ENCODE results near the gene CCDC141. TPM values are rescaled to one million over a fixed set of nuclear protein-coding genes. Genes with fewer than 3 reads are reported as not detected.

Gene CCDC141
- total RNA-seq, 1 experiment from 2014 or later: 0.30 TPM

DNA sequence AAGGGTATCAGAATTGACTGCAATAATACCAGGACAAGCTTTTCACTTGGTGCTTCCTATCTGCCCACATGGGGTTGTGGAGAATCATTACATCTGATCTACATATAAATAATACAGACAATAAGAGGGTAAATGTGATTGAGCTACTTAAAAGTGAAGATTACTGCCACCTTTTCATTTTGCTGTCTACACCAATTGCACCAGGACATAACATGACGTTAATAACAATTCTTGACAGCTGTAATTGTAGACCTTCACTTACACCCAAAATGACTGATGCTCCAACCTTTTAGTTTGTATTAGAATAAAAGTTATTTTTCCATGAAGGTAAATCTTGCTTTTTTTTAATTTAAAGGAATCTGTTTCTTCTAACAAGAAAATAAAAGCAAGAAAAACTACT is 206.2 kb downstream of the CCDC141 start:
- Histone ChIP-seq H3K4me3 (replicated peaks in 1 of 2; ENCODE audit: low read depth in 1 of 2, low read length in 2 of 2) (no peak overlapping the region), H3K9me2 (ENCODE audit: insufficient read depth) (no peaks in the 10 kb centered on the region), H3K27ac (ENCODE audit: low read depth, low read length) (no peak overlapping the region), H3K9me3 (ENCODE audit: control insufficient read depth in 1 of 2, insufficient read depth in 1 of 2, low read depth in 1 of 2, low read length in 2 of 2) (no peaks in the 10 kb centered on the region), H3K9ac (ENCODE audit: low read length) (no peak overlapping the region), H2AFZ (ENCODE audit: low read depth, low read length, poor library complexity, severe bottlenecking) (no peak overlapping the region), H3K4me2 (ENCODE audit: low read length) (no peak overlapping the region), H3K27me3 (ENCODE audit: insufficient read depth, low read length) (no peaks in the 10 kb centered on the region), H3K79me2 (ENCODE audit: insufficient read depth, low read length) (no peaks in the 10 kb centered on the region), H3K4me1 (ENCODE audit: control insufficient read depth in 1 of 2, insufficient read depth in 2 of 2, low read length in 2 of 2) (no peaks in the 10 kb centered on the region), H4K20me1 (ENCODE audit: insufficient read depth) (no peaks in the 10 kb centered on the region), H3K36me3 (ENCODE audit: control insufficient read depth in 1 of 2, insufficient read depth in 2 of 2, low read length in 2 of 2) (no peaks in the 10 kb centered on the region)
- DNase-seq (ENCODE audit: low read depth, low spot score) (no peak), ATAC-seq (no peak)
- intact Hi-C loops (cut with micrococcal nuclease): no loop called here
- RAD21 ChIA-PET (ENCODE audit: low non-redundant PET in 1 of 2, low total read pairs in 2 of 2, uncharacterized antibody in 2 of 2, unreplicated experiment in 2 of 2): no interaction called here
- POLR2A ChIA-PET: no interaction called here
- no TSS peak for BruUV-seq (replicated peaks)
- TF ChIP-seq ZFX (IDR thresholded peaks at IDR 0.05) (no peak), YY1 (IDR thresholded peaks at IDR 0.05; ENCODE audit: extremely low read depth, insufficient replicate concordance, low read depth, low read length) (no peak), EZH2phosphoT487 (IDR thresholded peaks at IDR 0.05; ENCODE audit: borderline replicate concordance) (no peak), POLR2AphosphoS5 (IDR thresholded peaks at IDR 0.05; ENCODE audit: low read depth, low read length) (no peak), SIN3A (IDR thresholded peaks at IDR 0.05; ENCODE audit: low read depth) (no peak), TCF7L2 (IDR thresholded peaks at IDR 0.05; ENCODE audit: borderline replicate concordance, extremely low read depth, insufficient read depth, insufficient read length) (no peak), EGR1 (IDR thresholded peaks at IDR 0.05; ENCODE audit: low read depth) (no peak), CBX3 (IDR thresholded peaks at IDR 0.05; ENCODE audit: low read depth) (no peak), FOSL1 (IDR thresholded peaks at IDR 0.05; ENCODE audit: low read depth) (no peak), POLR2A (IDR thresholded peaks at IDR 0.05; ENCODE audit: borderline replicate concordance, extremely low read depth, insufficient read depth, insufficient read length) (no peak), CEBPB (IDR thresholded peaks at IDR 0.05; ENCODE audit: low read depth) (no peak), ZNF274 (IDR thresholded peaks at IDR 0.05; ENCODE audit: low read depth, low read length) (no peak), ELF1 (IDR thresholded peaks at IDR 0.05; ENCODE audit: borderline replicate concordance, low read depth) (no peak), RAD21 (IDR thresholded peaks at IDR 0.05; ENCODE audit: low read depth) (no peak), SP1 (IDR thresholded peaks at IDR 0.05; ENCODE audit: low read depth) (no peak)
- TF ChIP-seq, protein P1, sequence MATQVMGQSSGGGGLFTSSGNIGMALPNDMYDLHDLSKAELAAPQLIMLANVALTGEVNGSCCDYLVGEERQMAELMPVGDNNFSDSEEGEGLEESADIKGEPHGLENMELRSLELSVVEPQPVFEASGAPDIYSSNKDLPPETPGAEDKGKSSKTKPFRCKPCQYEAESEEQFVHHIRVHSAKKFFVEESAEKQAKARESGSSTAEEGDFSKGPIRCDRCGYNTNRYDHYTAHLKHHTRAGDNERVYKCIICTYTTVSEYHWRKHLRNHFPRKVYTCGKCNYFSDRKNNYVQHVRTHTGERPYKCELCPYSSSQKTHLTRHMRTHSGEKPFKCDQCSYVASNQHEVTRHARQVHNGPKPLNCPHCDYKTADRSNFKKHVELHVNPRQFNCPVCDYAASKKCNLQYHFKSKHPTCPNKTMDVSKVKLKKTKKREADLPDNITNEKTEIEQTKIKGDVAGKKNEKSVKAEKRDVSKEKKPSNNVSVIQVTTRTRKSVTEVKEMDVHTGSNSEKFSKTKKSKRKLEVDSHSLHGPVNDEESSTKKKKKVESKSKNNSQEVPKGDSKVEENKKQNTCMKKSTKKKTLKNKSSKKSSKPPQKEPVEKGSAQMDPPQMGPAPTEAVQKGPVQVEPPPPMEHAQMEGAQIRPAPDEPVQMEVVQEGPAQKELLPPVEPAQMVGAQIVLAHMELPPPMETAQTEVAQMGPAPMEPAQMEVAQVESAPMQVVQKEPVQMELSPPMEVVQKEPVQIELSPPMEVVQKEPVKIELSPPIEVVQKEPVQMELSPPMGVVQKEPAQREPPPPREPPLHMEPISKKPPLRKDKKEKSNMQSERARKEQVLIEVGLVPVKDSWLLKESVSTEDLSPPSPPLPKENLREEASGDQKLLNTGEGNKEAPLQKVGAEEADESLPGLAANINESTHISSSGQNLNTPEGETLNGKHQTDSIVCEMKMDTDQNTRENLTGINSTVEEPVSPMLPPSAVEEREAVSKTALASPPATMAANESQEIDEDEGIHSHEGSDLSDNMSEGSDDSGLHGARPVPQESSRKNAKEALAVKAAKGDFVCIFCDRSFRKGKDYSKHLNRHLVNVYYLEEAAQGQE (IDR thresholded peaks at IDR 0.05; ENCODE audit: low read depth): no peak
- TF ChIP-seq, protein P2, sequence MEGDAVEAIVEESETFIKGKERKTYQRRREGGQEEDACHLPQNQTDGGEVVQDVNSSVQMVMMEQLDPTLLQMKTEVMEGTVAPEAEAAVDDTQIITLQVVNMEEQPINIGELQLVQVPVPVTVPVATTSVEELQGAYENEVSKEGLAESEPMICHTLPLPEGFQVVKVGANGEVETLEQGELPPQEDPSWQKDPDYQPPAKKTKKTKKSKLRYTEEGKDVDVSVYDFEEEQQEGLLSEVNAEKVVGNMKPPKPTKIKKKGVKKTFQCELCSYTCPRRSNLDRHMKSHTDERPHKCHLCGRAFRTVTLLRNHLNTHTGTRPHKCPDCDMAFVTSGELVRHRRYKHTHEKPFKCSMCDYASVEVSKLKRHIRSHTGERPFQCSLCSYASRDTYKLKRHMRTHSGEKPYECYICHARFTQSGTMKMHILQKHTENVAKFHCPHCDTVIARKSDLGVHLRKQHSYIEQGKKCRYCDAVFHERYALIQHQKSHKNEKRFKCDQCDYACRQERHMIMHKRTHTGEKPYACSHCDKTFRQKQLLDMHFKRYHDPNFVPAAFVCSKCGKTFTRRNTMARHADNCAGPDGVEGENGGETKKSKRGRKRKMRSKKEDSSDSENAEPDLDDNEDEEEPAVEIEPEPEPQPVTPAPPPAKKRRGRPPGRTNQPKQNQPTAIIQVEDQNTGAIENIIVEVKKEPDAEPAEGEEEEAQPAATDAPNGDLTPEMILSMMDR (IDR thresholded peaks at IDR 0.05 in 2 of 3, conservative IDR thresholded peaks at IDR 0.05 in 1 of 3; ENCODE audit: borderline replicate concordance in 1 of 3, insufficient read depth in 1 of 3, low read depth in 2 of 3, low read length in 2 of 3): no peak
- CTCF ChIA-PET: no interaction called here

Measured in HCT116 (cell line).